KOPT-K1 (cell line): ENCODE measurements around the gene SLC9A3.

Experiments used
- H3K27ac ChIP-seq: fragments of 200-600 bp; sonication (generic); 2 replicates; pipeline ENCODE4 v1.5.1; 2016; ENCODE audit warnings: antibody characterized with exemption, mild to moderate bottlenecking, low read depth, low read length; ENCODE audit not compliant: poor library complexity, severe bottlenecking
- H3K36me3 ChIP-seq: fragments of 200-600 bp; sonication (generic); 2 replicates; pipeline ENCODE4 v1.5.1; 2017; ENCODE audit warnings: antibody characterized with exemption, mild to moderate bottlenecking, low read length, moderate library complexity; ENCODE audit not compliant: insufficient read depth
- H3K9me3 ChIP-seq: fragments of 200-600 bp; sonication (generic); 2 replicates; pipeline ENCODE4 v1.5.1; 2017; ENCODE audit warnings: antibody characterized with exemption, low read length, mild to moderate bottlenecking; ENCODE audit not compliant: insufficient read depth, poor library complexity, severe bottlenecking

The SLC9A3 gene

DNA sequence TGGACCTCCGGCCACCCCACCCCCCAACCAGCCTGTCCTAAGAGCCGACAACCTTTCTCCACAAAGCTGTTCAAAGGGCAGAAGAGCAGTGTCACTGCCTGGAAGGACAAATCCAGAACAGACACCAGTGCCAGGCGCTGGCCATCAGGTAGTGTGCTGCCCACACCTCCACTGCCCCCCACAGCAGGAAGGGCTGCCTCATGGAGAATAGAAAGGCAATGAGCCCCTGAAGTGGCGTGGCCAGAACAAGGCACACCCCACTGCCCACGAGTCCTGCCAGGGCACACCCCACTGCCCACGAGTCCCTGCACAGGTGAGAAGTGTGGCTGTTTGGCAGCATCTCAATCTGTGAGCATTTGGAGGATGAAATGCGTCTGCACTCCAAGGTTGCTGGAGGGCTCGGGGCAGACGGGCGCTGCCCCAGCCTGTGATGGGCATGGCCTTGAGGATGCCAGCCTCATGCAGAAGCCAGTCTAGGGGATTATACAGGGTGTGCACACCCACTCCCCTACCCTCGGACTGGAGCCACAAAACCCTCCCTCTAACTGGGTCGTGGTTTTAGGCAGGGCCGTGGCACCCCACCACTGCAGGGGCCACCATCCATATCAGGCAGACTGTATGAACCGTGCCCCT, 2.3 kb upstream of the SLC9A3 start:
- Histone ChIP-seq H3K36me3 (no peaks in the 10 kb centered on the region), H3K27ac (no peak overlapping the region), H3K9me3 (no peaks in the 10 kb centered on the region)

DNA sequence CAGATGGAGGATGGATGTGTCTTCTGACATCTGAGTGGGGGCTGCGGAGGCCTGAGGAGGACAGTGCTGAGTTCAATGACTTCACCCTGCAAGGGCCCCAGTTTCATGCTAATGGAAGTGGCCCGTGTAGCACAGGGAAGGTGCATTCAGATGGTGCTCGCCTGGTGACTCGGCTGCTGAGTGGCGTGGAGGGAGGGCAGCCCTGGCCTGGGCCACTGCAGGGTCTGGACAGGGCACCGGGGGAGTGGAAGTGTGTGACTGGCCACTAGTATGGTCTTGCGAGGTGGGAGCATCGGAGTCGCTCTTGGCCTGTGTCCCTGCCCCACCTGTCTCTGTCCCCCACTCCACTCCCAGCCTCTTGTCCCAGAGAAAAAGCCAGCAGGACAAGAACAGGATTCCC, 1.7 kb upstream of the SLC9A3 start:
- Histone ChIP-seq H3K27ac (no peak overlapping the region), H3K36me3 (no peaks in the 10 kb centered on the region), H3K9me3 (no peaks in the 10 kb centered on the region)

DNA sequence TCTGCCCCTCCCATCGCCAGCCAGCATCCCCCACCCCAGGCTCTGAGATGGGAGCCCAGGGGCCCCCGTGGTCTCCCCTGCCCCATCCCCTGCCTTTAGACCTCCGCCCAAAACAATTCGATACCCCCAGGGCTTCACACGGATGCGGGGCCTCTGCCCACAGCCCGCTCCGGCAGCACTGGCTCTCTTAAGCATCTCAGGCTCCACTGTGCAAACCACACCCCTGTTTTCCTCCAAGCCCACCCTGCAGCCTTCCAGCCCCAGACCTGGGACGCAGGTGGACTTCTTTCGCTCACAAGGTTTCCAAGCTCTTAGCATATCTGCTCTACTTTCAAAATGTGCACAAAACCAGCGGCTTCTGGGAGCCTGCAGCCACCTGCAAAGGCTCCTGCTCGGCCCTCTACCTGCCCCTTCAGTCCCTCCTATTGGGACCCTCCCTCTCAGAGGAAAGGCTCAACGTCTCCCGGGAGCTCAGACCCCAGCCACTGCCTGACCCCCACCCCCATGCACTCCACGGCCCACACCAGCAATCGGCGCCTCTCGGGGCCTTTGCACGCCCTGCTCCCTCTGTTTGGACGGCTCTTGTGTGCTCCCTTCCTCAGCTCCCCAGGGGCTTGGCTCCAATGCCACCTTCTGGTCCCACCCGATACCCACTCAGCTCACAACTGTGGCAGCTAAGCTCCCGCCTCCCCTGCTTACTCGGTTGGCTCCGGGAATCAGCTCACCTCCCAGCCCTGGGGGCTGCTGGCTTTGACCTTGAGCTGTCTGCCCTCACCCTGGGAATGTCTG, 918 bp upstream of the SLC9A3 start:
- no peaks in the 10 kb centered on the region for H3K36me3 ChIP-seq
- no peaks in the 10 kb centered on the region for H3K9me3 ChIP-seq
- no peak overlapping the region for H3K27ac ChIP-seq

DNA sequence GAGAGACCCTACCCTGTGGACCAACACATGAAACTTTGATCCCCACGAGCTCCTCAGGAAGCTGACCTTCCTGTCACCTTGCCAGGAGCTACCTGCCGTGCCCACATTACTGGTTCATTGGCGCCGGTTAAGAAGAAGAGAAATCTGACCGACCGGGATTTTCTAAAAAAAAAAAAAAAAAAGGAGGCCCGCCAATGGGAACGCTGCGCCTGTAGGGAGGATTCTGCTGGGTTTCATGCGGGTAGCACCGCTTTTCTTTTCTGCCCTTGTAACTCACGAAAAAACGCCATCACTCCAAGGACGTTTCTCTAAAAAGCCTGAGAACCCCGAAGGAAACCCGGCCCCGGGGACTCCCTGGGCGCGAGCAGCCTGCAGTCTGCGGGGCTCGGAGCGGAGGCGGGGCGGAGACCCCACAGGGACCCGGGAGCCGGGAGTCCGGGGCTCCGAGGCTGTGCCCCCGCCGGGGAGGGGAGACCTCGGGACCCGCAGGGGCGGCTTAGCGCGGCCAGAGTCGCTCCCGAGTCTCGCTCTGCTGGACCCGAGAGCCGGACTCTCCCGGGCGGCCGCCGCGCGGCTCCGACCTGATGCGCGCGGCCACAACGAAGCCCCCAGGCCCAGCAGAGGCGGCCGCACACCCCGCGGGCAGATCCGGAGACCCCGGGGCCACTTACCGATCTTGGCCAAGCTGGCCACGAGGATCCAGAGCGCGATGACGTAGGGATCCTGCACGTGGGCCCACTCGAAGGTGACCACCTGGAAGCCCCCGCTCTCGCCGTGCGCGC, 617 bp downstream of the SLC9A3 start:
- no peaks in the 10 kb centered on the region for H3K36me3 ChIP-seq
- no peaks in the 10 kb centered on the region for H3K9me3 ChIP-seq
- H3K27ac ChIP-seq = no peak overlapping the region

DNA sequence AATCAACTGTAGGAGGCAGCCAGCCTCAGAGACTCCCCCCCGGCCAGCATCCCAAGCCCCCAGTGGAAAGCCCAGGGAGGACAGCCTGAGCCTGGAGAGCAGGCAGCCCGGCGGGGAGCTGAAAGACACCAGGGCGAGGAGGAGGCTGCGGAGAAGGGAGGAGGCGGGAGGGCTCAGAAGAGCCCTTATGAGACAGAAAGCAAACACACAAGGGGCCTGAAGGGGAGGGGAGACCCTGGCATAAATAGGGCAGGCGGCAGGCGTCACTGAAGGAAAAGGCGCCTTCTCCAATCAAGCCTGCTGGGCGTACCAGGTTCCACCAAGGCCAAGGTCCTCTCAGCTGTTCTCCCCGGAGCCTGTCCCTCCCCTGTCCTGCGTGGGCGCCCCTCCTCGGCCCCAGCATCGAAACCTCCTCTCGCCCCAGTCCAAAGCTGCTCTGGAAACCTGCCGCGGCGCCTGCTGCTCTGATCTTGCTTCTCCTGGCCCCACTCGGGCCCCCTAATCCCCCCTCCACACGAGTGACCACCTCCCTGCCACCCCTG, 1.3 kb downstream of the SLC9A3 start:
- no peaks in the 10 kb centered on the region for H3K9me3 ChIP-seq
- H3K36me3 ChIP-seq = no peaks in the 10 kb centered on the region
- no peak overlapping the region for H3K27ac ChIP-seq

DNA sequence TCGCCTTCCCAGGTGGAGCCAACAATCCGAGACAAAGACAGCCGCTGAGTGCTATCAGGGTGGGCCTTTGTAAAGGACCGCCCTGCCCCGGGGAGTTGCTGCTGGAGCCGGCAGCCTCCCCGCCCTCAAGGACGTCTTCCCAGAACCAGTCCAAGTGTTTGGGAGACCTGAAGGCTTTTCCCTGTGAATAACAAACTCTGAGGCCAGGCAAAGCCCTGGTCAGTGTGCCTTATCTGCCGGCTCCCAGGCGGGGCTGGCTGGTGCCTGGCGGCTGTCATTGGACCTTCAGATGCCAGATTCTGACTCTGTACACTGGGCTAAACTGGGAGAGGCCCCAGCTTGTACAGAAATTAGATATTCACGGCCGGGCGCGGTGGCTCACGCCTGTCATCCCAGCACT, 2.1 kb downstream of the SLC9A3 start:
- H3K36me3 ChIP-seq = no peaks in the 10 kb centered on the region
- no peaks in the 10 kb centered on the region for H3K9me3 ChIP-seq
- H3K27ac ChIP-seq = no peak overlapping the region

DNA sequence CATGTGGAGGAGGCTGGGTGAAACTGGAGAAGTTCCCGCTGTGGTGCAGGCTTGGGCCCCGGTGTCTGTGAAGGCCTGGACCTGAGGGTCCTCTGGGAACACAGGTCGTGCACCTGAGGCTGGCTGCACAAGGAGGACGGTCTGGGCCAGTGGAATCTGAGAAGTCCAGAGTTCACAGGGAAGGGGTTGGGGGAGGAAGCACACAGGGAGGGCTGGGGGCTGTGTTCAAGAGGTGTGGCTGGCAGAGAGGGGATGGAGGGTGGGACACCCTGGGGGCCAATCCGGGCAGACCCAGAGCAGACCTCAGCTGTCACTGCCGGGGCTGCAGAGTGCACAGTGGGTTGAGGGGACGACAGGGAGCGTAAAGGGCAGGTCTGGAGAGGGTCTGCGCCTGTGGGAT, 2.6 kb downstream of the SLC9A3 start:
- Histone ChIP-seq H3K27ac (no peak overlapping the region), H3K9me3 (no peaks in the 10 kb centered on the region), H3K36me3 (no peaks in the 10 kb centered on the region)

DNA sequence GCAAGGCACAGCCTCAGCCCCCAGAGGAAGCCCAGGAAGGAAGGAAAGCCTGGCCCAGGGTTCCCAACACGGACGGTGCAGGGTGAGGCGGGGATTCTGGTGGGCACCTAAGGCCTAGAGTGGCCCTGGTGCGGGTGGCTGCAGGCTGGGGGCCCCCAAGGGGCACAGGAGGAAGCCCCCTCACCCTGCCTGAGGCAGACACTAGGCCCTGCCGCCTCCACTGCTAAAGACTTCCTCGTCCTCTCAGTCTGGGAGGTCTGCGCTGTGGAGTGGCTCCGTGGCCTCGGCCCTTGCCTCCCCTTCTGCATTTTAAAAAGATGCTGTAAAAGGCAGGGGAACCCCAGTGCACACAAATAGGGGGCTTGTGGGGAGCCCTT, 3.4 kb downstream of the SLC9A3 start:
- H3K36me3 ChIP-seq = no peaks in the 10 kb centered on the region

DNA sequence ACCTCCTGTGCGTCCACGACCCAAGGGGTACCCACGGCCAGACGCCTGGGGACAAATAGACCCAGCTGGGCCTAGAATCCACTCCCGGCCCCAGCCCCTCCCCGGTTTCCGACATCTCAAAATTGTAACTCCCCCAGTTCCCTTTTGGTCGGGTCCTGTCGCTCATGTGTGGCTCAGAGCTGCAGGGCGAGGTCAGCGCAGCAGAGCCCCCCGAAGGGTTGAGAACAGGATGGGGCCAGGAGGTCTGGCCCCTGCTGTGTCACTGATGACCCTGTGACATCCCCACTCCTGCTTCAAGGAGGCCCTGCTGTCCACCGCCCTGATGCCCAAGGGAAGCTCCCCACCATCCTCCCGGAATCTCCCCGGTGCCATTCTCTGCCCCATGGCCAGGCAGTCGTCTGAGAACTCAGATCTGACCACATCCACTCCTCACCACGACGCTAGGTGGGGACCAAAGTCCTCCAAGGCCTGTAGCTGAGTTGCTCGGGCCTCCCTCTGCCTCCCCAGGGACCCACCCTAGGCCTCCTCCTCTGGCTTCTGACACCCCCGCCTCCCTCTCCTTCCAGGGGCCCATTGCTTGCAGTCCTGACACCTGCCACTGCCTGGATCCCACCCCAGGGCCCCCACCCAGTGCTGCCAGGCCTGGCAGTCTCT, 3.9 kb downstream of the SLC9A3 start:
- H3K27ac ChIP-seq = no peak overlapping the region
- no peaks in the 10 kb centered on the region for H3K9me3 ChIP-seq
- no peaks in the 10 kb centered on the region for H3K36me3 ChIP-seq

More for the DNA sequence above, 3.4 kb downstream of the SLC9A3 start:
- Histone ChIP-seq H3K27ac (no peak overlapping the region), H3K9me3 (no peaks in the 10 kb centered on the region)

DNA sequence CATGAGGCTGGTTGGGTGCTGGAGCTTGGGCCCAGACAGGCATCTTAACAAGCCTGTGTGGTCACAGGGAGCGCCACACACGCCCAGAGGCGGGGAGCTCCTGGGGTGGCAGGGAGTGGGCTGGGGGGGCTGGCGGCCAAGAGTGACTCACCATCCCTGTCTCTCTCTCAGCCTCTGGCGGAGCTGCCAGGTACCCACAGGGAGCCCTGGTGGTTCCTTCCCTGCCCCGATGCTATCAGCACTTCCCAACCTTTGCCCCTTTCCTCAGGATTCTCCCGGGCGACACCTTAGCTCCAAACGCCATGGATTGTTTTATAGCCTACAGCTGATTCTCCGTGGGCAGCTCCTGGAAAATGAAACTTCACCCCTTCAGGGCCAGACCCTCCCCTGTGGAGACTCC, 5.5 kb downstream of the SLC9A3 start:
- H3K36me3 ChIP-seq = no peaks in the 10 kb centered on the region
- H3K9me3 ChIP-seq = no peaks in the 10 kb centered on the region
- no peak overlapping the region for H3K27ac ChIP-seq

DNA sequence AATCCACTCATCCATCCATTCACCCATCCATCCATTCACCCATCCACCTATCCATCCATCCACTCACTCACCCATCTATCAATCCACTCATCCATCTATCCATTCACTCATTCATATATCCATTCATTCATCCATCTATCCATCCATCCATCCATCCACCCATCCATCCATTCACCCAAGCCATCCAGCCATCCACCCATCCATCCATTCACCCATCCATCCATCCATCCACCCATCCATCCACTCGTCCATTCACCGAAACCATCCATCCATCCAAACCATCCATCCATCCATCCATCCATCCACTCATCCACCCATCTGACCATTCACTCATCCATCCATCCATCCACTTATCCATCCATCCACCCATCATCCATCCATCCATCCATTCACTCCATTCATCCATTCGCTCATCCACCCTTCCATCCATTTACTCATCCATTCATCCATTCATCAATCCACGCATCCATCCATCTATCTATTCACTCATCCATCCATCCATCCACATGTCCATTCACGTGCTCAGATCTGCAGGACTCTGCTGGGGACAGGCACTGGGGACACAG, 6.6 kb downstream of the SLC9A3 start:
- H3K36me3 ChIP-seq = no peaks in the 10 kb centered on the region
- no peaks in the 10 kb centered on the region for H3K9me3 ChIP-seq
- no peak overlapping the region for H3K27ac ChIP-seq

DNA sequence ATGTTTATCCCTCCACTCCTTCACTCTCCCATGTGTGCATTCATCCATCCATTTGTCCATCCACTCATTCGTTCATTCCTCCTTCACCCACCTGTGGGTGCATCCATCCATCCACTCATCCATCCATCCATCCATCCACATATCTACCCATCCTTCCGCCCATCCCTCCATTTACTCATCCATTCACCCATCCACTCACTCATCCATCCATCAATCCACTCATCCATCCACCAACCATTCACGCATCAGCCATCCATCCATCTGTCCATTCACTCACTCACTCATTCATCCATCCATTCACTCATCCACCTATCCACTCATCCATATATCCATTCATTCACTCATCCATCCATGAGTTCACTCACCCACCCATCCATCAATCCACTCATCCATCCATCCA, 7.3 kb downstream of the SLC9A3 start:
- no peak overlapping the region for H3K27ac ChIP-seq
- no peaks in the 10 kb centered on the region for H3K9me3 ChIP-seq
- no peaks in the 10 kb centered on the region for H3K36me3 ChIP-seq

DNA sequence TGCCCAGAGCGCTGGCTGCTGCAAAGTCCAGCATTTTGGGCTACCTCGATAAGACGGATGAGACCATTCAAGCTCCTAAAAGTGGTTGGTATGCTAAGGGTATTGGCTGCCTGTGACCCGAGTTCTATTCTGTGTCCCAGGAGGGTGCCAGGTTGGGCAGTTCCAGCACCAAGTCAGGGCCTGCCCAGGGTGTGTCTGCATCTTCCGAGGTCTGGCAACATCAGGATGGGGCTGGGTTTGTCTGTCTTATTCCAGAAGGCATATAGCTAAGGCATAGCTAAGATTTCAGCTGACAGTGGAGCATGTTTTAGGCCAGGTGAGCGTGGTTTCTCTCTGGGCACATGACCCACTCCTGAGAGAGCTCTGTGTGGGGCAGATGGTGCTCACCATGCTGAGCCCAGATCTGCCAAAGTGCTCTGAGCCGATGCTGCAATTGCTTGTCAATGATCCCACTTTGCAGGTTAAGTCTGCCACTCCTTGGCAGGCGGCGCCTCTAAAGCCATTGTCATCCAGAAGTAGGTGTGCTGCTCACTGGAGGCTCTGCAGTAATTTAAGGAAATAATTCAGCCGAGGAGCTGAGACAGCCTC, 7.8 kb downstream of the SLC9A3 start:
- H3K27ac ChIP-seq = no peak overlapping the region
- H3K9me3 ChIP-seq = no peaks in the 10 kb centered on the region
- no peaks in the 10 kb centered on the region for H3K36me3 ChIP-seq

DNA sequence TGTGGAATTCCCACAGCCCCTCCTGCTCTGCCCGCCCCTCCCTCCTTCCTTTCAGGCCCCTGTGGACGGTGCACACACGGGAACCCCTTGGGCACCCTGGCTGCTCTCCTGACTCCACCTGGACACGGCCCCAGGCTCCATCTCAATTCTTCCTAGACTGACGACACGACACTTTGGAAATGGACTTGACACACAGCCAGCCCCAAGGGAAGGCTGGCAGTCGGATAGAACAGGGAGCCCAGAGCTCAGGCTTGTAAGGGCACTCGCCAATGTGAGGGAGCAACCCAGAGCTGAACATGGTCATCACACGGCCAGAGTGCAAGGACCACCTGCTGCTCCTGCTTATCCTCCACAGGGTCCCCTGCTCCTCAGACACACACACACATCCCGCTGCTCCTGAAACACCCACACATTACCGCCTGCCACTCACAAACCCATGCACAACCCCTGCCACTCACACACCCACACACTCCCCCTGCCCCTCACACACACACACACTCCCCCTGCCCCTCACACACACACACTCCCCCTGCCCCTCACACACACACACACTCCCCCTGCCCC, 8.9 kb downstream of the SLC9A3 start:
- Histone ChIP-seq H3K36me3 (no peaks in the 10 kb centered on the region), H3K9me3 (no peaks in the 10 kb centered on the region), H3K27ac (no peak overlapping the region)
